Measurements from ENCODE around the gene NUP50.

GRCh38 chr22:45211848-45212247 lies 48.1 kb downstream of the NUP50 start:
- no peak for TF ChIP-seq PATZ1 (CRISPR knock-in tag; IDR thresholded peaks at IDR 0.05; ENCODE audit: borderline replicate concordance)
- no peak for TF ChIP-seq ESRRG (CRISPR knock-in tag; IDR thresholded peaks at IDR 0.05)
- no peak for TF ChIP-seq BACH2 (CRISPR knock-in tag; IDR thresholded peaks at IDR 0.05; ENCODE audit: borderline replicate concordance)
- TF ChIP-seq CREB5 (CRISPR knock-in tag; IDR thresholded peaks at IDR 0.05; ENCODE audit: low read depth) = no peak
- TF ChIP-seq TCF4 (CRISPR knock-in tag; IDR thresholded peaks at IDR 0.05; ENCODE audit: borderline replicate concordance) = no peak
- no peak for TF ChIP-seq ARNTL (CRISPR knock-in tag; IDR thresholded peaks at IDR 0.05; ENCODE audit: borderline replicate concordance, low read depth)
- no peak for TF ChIP-seq ZFP3 (CRISPR knock-in tag; IDR thresholded peaks at IDR 0.05)
- no peak for TF ChIP-seq GLIS3 (CRISPR knock-in tag; IDR thresholded peaks at IDR 0.05)
